Smooth muscle cell (in vitro differentiated cells): ENCODE data around the gene CLDN16. TPM values are rescaled to one million over a fixed set of nuclear protein-coding genes. Genes with fewer than 3 reads are reported as not detected.

ENCODE experiments used
- DNase-seq: peaks from one replicate; lab custom pipeline; 2025; ENCODE audit not compliant: unreplicated experiment; lab: John Stamatoyannopoulos, UW
- H2AFZ ChIP-seq: fragments of 200-600 bp; sonication (generic); 2 replicates; pipeline ENCODE4 v1.6.0; 2016; ENCODE audit warnings: antibody characterized with exemption, low read depth, mild to moderate bottlenecking
- H3F3A ChIP-seq: fragments of 200-600 bp; sonication (generic); 2 replicates; pipeline ENCODE4 v1.6.0; 2017; ENCODE audit warnings: antibody characterized with exemption, low read depth
- H3K27ac ChIP-seq: fragments of 200-600 bp; sonication (generic); 2 replicates; pipeline ENCODE4 v1.5.1; 2016; ENCODE audit warnings: low read depth, mild to moderate bottlenecking
- H3K27me3 ChIP-seq: fragments of 200-600 bp; sonication (generic); 2 replicates; pipeline ENCODE4 v1.6.1; 2016; ENCODE audit warnings: low read depth, mild to moderate bottlenecking
- H3K36me3 ChIP-seq: fragments of 200-600 bp; sonication (generic); 2 replicates; pipeline ENCODE4 v1.5.1; 2016; ENCODE audit warnings: low read depth
- H3K4me1 ChIP-seq: fragments of 200-600 bp; sonication (generic); 2 replicates; pipeline ENCODE4 v1.5.1; 2016; ENCODE audit warnings: low read depth
- H3K4me2 ChIP-seq: fragments of 200-600 bp; sonication (generic); 2 replicates; pipeline ENCODE4 v1.6.0; 2016; ENCODE audit warnings: mild to moderate bottlenecking
- H3K4me3 ChIP-seq: fragments of 200-600 bp; sonication (generic); 2 replicates; pipeline ENCODE4 v1.5.1; 2016; ENCODE audit warnings: mild to moderate bottlenecking
- H3K79me2 ChIP-seq: fragments of 200-600 bp; sonication (generic); 2 replicates; pipeline ENCODE4 v1.6.0; 2016; ENCODE audit warnings: low read depth, mild to moderate bottlenecking
- H3K9ac ChIP-seq: fragments of 200-600 bp; sonication (generic); 2 replicates; pipeline ENCODE4 v1.6.0; 2016; ENCODE audit warnings: low read depth
- H3K9me3 ChIP-seq: fragments of 200-600 bp; sonication (generic); replicated peaks from 2 replicates; pipeline ENCODE4 v1.5.1; 2016; ENCODE audit warnings: low read depth
- H4K20me1 ChIP-seq: fragments of 200-600 bp; sonication (generic); 2 replicates; pipeline ENCODE4 v1.6.0; 2016; ENCODE audit warnings: low read depth
- WGBS: methylation state at CpG from one replicate; pipeline ENCODE4 v1.1.7; 2016; ENCODE audit warnings: low lambda C conversion rate; 5-methylcytosine and 5-hydroxymethylcytosine counted together
- polyA plus RNA-seq: library from polyadenylated mRNA; unstranded; fragments of >200 nt; fragmentation: Nextera tagmentation; extraction: Ambion mirVana; gene quantifications from 2 replicates; pipeline ENCODE4 v1.2.1, GENCODE V29; 2016
- total RNA-seq: library from RNA; depleted of rRNA; stranded (reverse); fragments of >200 nt; gene quantifications from 2 replicates; pipeline ENCODE4 v1.2.3, GENCODE V29; 2014
- TF ChIP-seq, protein P1 (sequence below): fragments of 200-600 bp; sonication (generic); IDR thresholded peaks from 2 replicates; pipeline ENCODE4 v1.5.1; 2017; ENCODE audit warnings: borderline replicate concordance, mild to moderate bottlenecking, antibody characterized with exemption; ENCODE audit not compliant: insufficient read depth, poor library complexity, severe bottlenecking

Gene CLDN16
- total and polyA plus RNA-seq, 2 experiments from 2014 or later, result 0.13 to 0.40 TPM

DNA sequence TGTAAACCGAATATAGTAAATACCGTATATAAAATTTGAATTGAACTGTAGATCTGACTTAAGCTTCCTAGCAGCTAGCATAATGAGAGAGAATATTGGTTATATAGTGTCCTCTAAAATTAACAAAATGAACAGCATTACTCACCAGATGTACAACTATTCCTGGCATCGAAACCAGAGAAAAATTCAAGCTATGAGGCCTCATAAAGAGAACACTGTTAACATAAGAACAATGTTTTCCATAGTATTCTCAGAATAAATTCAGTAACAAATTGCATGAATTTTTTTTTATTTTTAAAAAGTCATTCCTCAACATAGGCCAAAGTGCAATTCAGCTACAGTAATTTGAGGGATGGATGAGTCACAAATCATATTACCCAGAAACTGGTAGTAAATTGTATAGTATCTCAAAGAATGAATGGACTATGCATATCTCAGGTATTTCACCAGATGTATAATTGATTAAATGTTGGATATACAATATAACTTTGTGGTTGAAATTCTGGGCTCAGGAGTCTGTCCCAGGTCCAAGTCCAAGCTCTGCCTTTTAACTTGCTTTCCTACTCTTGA lies 56.7 kb downstream of the CLDN16 start:
- H2AFZ ChIP-seq, result no peak overlapping the region
- H3K27me3 ChIP-seq, result no peaks in the 10 kb centered on the region
- no peaks in the 10 kb centered on the region for H3K36me3 ChIP-seq
- H3K9me3 ChIP-seq, result no peaks in the 10 kb centered on the region
- TF ChIP-seq, protein P1, sequence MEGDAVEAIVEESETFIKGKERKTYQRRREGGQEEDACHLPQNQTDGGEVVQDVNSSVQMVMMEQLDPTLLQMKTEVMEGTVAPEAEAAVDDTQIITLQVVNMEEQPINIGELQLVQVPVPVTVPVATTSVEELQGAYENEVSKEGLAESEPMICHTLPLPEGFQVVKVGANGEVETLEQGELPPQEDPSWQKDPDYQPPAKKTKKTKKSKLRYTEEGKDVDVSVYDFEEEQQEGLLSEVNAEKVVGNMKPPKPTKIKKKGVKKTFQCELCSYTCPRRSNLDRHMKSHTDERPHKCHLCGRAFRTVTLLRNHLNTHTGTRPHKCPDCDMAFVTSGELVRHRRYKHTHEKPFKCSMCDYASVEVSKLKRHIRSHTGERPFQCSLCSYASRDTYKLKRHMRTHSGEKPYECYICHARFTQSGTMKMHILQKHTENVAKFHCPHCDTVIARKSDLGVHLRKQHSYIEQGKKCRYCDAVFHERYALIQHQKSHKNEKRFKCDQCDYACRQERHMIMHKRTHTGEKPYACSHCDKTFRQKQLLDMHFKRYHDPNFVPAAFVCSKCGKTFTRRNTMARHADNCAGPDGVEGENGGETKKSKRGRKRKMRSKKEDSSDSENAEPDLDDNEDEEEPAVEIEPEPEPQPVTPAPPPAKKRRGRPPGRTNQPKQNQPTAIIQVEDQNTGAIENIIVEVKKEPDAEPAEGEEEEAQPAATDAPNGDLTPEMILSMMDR, result no peak
- no peak overlapping the region for H3K4me2 ChIP-seq
- WGBS, result 94% methylated on average over 3 of the region's 3 CpGs
- no peaks in the 10 kb centered on the region for H3K79me2 ChIP-seq
- no peaks in the 10 kb centered on the region for H3K4me1 ChIP-seq
- no peak overlapping the region for H3K9ac ChIP-seq
- no peaks in the 10 kb centered on the region for H3F3A ChIP-seq
- no peaks in the 10 kb centered on the region for H4K20me1 ChIP-seq
- DNase-seq, result no peak
- H3K4me3 ChIP-seq, result no peak overlapping the region
- no peak overlapping the region for H3K27ac ChIP-seq

DNA sequence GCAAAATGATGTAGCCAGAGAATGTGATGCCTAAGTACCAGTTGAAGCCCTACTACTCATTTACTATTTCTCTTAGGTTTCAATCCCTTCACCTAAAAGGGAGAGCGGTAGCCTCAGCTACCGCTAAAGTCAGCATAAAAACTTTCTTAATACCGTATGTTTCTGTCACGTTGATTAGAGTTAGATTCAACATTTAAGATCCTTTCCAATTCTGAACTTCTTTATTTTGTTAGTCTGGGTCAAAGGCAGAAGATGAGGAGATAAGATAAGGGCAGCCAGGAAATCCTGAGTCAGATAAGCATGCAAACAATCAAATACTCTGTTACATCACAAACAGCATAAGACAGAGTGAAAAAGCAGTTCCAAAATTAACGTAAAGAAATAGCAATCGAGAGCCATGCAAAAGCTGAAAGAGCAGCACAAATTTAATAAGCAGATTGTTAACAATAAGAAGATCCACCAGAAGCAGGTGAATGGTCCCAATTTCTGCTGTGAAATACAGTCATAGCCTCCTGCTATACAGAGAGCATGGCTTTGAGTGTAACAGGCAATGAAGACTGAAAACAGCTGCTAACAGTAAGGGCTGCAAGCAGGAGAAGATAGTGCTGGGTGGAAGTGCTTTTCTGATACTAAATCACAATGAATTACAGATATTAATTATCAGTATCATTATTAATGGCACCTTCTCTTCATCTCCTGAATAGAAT lies 58.8 kb downstream of the CLDN16 start:
- H2AFZ ChIP-seq, result no peak overlapping the region
- TF ChIP-seq, protein P1, result no peak
- no peaks in the 10 kb centered on the region for H3K4me1 ChIP-seq
- WGBS, result 65% methylated on average over 6 of the region's 6 CpGs
- H3K27ac ChIP-seq, result no peak overlapping the region
- no peaks in the 10 kb centered on the region for H4K20me1 ChIP-seq
- H3F3A ChIP-seq, result no peaks in the 10 kb centered on the region
- H3K79me2 ChIP-seq, result no peaks in the 10 kb centered on the region
- DNase-seq, result no peak
- no peaks in the 10 kb centered on the region for H3K9me3 ChIP-seq
- H3K4me3 ChIP-seq, result no peak overlapping the region
- H3K4me2 ChIP-seq, result no peak overlapping the region
- no peak overlapping the region for H3K9ac ChIP-seq
- H3K36me3 ChIP-seq, result no peaks in the 10 kb centered on the region
- H3K27me3 ChIP-seq, result no peaks in the 10 kb centered on the region

DNA sequence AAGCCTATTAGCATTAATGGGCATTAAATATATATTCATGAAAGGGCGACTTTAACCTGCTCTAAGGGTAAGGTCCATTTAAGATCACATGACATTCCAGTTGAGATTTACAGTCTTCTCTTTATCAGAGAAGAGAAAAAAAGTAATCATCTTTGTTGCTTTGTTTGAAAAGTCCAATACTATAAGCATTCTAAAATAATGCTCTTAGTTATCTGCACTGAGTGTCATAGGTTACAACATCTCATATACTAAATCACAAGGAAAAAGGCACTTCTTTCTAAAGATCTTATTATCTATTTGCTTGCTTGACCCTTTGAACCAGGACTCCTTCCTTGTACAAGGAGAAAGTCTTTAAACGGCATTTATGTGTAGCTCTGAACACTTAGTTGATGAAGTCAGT lies 60.3 kb downstream of the CLDN16 start:
- Histone ChIP-seq H3K27me3 (no peaks in the 10 kb centered on the region), H3K36me3 (no peaks in the 10 kb centered on the region), H3K27ac (no peak overlapping the region), H3F3A (no peaks in the 10 kb centered on the region), H3K4me3 (no peak overlapping the region), H3K4me1 (no peaks in the 10 kb centered on the region), H3K79me2 (no peaks in the 10 kb centered on the region), H2AFZ (no peak overlapping the region), H4K20me1 (no peaks in the 10 kb centered on the region), H3K9me3 (no peaks in the 10 kb centered on the region), H3K4me2 (no peak overlapping the region), H3K9ac (no peak overlapping the region)
- TF ChIP-seq, protein P1, result no peak
- DNase-seq, result no peak
- WGBS, result 93% methylated on average over 2 of the region's 2 CpGs

DNA sequence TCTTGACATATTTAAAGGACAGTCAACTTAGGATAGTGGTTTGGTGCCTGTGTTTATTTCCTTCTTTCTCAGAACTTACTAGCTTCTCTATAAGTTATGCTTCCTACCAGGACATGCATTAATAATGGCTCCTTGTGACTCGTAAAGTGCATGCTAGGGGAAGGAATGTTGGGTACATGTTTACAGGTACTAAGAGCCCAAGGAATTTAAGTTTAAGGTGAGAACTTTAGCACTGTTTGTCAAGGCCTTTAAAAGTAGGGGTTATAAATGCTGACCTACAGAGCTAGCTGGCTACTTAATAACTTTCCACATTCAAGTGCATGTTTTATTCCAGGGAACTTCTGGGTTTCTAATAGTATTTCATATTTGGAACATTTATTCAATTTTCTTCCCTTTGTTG lies 61.8 kb downstream of the CLDN16 start, which contains the start of gene TMEM207:
TMEM207 (minus strand) TSS at position 101 of the 400 bp plus-strand sequence; CDS start at position 9, 92 bp downstream.
- Histone ChIP-seq H3K4me1 (no peaks in the 10 kb centered on the region), H3K4me2 (no peak within 1 kb of the TSS), H3K79me2 (no peaks in the 10 kb centered on the region), H3K9me3 (no peaks in the 10 kb centered on the region), H2AFZ (no peak within 1 kb of the TSS), H3K4me3 (no peak within 1 kb of the TSS), H3K27me3 (no peaks in the 10 kb centered on the region), H3F3A (no peaks in the 10 kb centered on the region), H3K9ac (no peak within 1 kb of the TSS), H4K20me1 (no peaks in the 10 kb centered on the region), H3K36me3 (no peaks in the 10 kb centered on the region), H3K27ac (no peak within 1 kb of the TSS)
- TF ChIP-seq, protein P1, result no peak
- no peak for DNase-seq
- WGBS, result 69% methylated on average over 1 of the region's 1 CpG
